Panc1 (cell line): ENCODE results near the gene EVI2B. TPM values are rescaled to one million over a fixed set of nuclear protein-coding genes. Genes with fewer than 3 reads are reported as not detected.

Experiments
- ATAC-seq: fragments of 200-7000 bp; cut with Tn5 transposase; 2 replicates; pipeline ENCODE4 v1.9.1; 2020; ENCODE audit warnings: mild to moderate bottlenecking, moderate library complexity
- BruUV-seq: library from RNA; stranded (reverse); fragments of 400-500 nt; replicated peaks from 2 replicates; lab custom pipeline; 2021; lab: Mats Ljungman, UMichigan
- CTCF ChIA-PET: fragments of 300-600 bp; sonication (Branson Sonifier 250); formaldehyde crosslinking; loops from one replicate; lab custom pipeline; 2022; ENCODE audit warnings: antibody characterized with exemption; lab: Charles Lee
- POLR2A ChIA-PET: fragments of 300-600 bp; sonication (Branson Sonifier 250); formaldehyde crosslinking; loops from one replicate; lab custom pipeline; 2022; ENCODE audit warnings: antibody characterized with exemption; lab: Charles Lee
- DNase-seq: peaks from one replicate; pipeline ENCODE4 v3.0.0-alpha.2; 2010; ENCODE audit warnings: low read depth, low spot score
- H3K27ac ChIP-seq: 2 replicates; pipeline ENCODE4 v1.5.1; 2011; ENCODE audit warnings: mild to moderate bottlenecking, low read length, inconsistent platforms
- H3K27me3 ChIP-seq: fragments of 200-500 bp; sonication (Bioruptor generic); 2 replicates; pipeline ENCODE4 v1.6.0; 2014; ENCODE audit warnings: low read length, inconsistent platforms; ENCODE audit not compliant: control insufficient read depth, insufficient read depth
- H3K36me3 ChIP-seq: fragments of 200-500 bp; sonication (Bioruptor generic); 2 replicates; pipeline ENCODE4 v1.5.1; 2014; ENCODE audit warnings: inconsistent platforms, mild to moderate bottlenecking, low read length, moderate library complexity; ENCODE audit not compliant: control insufficient read depth, insufficient read depth
- H3K4me1 ChIP-seq: 2 replicates; pipeline ENCODE4 v1.5.1; 2011; ENCODE audit warnings: inconsistent platforms, mild to moderate bottlenecking, low read length, moderate library complexity; ENCODE audit not compliant: control insufficient read depth, insufficient read depth
- H3K4me3 ChIP-seq, 2 experiments: 2 replicates each; pipeline ENCODE4 v1.5.1; 2011 to 2012; ENCODE audit warnings: low read depth in 2 of 2, low read length in 2 of 2, mild to moderate bottlenecking in 2 of 2, inconsistent platforms in 1 of 2, moderate library complexity in 1 of 2
- H3K9me3 ChIP-seq: fragments of 200-500 bp; sonication (Bioruptor generic); 2 replicates; pipeline ENCODE4 v1.5.1; 2014; ENCODE audit warnings: low read depth, mild to moderate bottlenecking, inconsistent platforms, low read length, moderate library complexity; ENCODE audit not compliant: control insufficient read depth, insufficient read depth
- POLR2AphosphoS5 ChIP-seq: IDR thresholded peaks from 2 replicates; pipeline ENCODE4 v1.6.1; 2012; ENCODE audit warnings: mild to moderate bottlenecking, low read depth, low read length, moderate library complexity
- SIN3A ChIP-seq: IDR thresholded peaks from 2 replicates; pipeline ENCODE4 v1.6.1; 2012; ENCODE audit warnings: low read depth, mild to moderate bottlenecking, low read length, moderate library complexity, borderline replicate concordance; ENCODE audit not compliant: insufficient read depth
- TCF7L2 ChIP-seq: IDR thresholded peaks from 2 replicates; pipeline ENCODE4 v1.6.1; 2011; ENCODE audit warnings: mild to moderate bottlenecking, low read depth, low read length, inconsistent platforms
- in situ Hi-C: cut with HindIII; loops from 2 replicates; pipeline ENCODE4 v1.10.0; 2016; ENCODE audit warnings: low sequenced_read_pairs, low pct_unique_long_range_greater_than_20kb
- intact Hi-C: fragments of 100-400 bp; cut with micrococcal nuclease; formaldehyde crosslinking; loops from one replicate; pipeline ENCODE4 v1.10.0; 2022; ENCODE audit not compliant: unreplicated experiment
- total RNA-seq: library from RNA; stranded (reverse); gene quantifications from one replicate; pipeline ENCODE4 v1.2.1, GENCODE V29; 2021; ENCODE audit not compliant: unreplicated experiment
- TF ChIP-seq, protein P1 (sequence below), 2 experiments: IDR thresholded peaks; 2 replicates each; pipeline ENCODE4 v1.6.1; 2011 to 2012; ENCODE audit warnings: low read depth in 2 of 2, control low read depth in 1 of 2, low read length in 1 of 2, mild to moderate bottlenecking in 1 of 2, moderate library complexity in 1 of 2; ENCODE audit not compliant: insufficient read depth in 1 of 2
- TF ChIP-seq, protein P2 (sequence below): fragments of 450-650 bp; IDR thresholded peaks from 2 replicates; pipeline ENCODE4 v1.5.1; 2017; ENCODE audit warnings: mild to moderate bottlenecking

Gene EVI2B
- total RNA-seq, 1 experiment from 2014 or later, result 0.08 TPM

DNA sequence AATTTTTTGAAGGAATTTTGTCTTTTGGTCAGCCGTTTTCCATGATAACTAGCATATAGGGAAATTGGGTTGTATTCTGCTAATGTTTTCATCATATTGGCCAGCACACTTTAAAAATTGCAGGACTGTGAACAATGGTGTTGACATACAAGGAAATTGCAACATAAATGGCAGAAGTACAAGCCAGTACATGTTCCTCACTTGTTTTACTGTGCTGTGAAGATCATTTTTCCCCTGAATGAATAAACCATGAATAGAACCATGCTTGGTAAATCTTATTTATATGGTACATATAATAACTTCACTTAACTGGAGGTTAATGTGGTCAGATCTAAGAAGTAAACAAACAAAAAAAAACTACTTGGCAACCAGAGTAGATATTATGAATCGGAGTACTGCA, 39.6 kb downstream of the EVI2B start:
- no peak overlapping the region for H3K27ac ChIP-seq
- in situ Hi-C loops (no loop called here), intact Hi-C loops (no loop called here)
- H3K4me1 ChIP-seq, result peaks cover 4% of the 10 kb centered on the region; the same call in 1 of the 2 replicates
- TF ChIP-seq POLR2AphosphoS5 (no peak), TCF7L2 (no peak), SIN3A (no peak)
- TF ChIP-seq, protein P1, sequence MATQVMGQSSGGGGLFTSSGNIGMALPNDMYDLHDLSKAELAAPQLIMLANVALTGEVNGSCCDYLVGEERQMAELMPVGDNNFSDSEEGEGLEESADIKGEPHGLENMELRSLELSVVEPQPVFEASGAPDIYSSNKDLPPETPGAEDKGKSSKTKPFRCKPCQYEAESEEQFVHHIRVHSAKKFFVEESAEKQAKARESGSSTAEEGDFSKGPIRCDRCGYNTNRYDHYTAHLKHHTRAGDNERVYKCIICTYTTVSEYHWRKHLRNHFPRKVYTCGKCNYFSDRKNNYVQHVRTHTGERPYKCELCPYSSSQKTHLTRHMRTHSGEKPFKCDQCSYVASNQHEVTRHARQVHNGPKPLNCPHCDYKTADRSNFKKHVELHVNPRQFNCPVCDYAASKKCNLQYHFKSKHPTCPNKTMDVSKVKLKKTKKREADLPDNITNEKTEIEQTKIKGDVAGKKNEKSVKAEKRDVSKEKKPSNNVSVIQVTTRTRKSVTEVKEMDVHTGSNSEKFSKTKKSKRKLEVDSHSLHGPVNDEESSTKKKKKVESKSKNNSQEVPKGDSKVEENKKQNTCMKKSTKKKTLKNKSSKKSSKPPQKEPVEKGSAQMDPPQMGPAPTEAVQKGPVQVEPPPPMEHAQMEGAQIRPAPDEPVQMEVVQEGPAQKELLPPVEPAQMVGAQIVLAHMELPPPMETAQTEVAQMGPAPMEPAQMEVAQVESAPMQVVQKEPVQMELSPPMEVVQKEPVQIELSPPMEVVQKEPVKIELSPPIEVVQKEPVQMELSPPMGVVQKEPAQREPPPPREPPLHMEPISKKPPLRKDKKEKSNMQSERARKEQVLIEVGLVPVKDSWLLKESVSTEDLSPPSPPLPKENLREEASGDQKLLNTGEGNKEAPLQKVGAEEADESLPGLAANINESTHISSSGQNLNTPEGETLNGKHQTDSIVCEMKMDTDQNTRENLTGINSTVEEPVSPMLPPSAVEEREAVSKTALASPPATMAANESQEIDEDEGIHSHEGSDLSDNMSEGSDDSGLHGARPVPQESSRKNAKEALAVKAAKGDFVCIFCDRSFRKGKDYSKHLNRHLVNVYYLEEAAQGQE (IDR thresholded peaks at IDR 0.05; ENCODE audit: insufficient read depth in 1 of 2, low read depth in 2 of 2, low read length in 1 of 2), result no peak
- TF ChIP-seq, protein P2, sequence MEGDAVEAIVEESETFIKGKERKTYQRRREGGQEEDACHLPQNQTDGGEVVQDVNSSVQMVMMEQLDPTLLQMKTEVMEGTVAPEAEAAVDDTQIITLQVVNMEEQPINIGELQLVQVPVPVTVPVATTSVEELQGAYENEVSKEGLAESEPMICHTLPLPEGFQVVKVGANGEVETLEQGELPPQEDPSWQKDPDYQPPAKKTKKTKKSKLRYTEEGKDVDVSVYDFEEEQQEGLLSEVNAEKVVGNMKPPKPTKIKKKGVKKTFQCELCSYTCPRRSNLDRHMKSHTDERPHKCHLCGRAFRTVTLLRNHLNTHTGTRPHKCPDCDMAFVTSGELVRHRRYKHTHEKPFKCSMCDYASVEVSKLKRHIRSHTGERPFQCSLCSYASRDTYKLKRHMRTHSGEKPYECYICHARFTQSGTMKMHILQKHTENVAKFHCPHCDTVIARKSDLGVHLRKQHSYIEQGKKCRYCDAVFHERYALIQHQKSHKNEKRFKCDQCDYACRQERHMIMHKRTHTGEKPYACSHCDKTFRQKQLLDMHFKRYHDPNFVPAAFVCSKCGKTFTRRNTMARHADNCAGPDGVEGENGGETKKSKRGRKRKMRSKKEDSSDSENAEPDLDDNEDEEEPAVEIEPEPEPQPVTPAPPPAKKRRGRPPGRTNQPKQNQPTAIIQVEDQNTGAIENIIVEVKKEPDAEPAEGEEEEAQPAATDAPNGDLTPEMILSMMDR, result no peak
- H3K27me3 ChIP-seq, result no peaks in the 10 kb centered on the region
- BruUV-seq, result no TSS peak
- no peaks in the 10 kb centered on the region for H3K9me3 ChIP-seq
- no peak overlapping the region for H3K4me3 ChIP-seq
- POLR2A ChIA-PET, result no interaction called here
- CTCF ChIA-PET, result no interaction called here
- H3K36me3 ChIP-seq, result no peaks in the 10 kb centered on the region
- DNase-seq, result no peak
- no peak for ATAC-seq

DNA sequence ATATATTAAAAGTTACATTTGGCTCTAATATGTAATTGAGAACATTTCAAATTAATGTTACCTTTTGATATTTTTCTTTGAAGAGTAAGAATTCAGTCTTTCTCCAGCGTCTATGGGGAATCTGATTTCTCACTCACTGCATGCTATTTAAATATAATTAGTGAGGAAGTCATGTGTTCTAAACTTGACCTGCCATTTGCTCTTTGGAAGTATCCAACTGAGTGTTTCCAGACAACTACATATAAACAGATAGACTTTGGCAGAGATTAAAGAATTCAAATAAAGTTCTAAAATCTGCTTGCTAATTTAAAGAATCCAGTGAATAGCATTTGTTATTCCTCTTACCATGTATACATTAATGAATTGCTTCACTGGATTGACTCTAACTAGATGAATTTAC, 40.3 kb downstream of the EVI2B start:
- H3K27ac ChIP-seq, result no peak overlapping the region
- no peaks in the 10 kb centered on the region for H3K36me3 ChIP-seq
- DNase-seq (no peak), ATAC-seq (no peak)
- TF ChIP-seq, protein P1 (IDR thresholded peaks at IDR 0.05; ENCODE audit: insufficient read depth in 1 of 2, low read depth in 2 of 2, low read length in 1 of 2), result no peak
- TF ChIP-seq POLR2AphosphoS5 (no peak), SIN3A (no peak)
- TF ChIP-seq, protein P2, result no peak
- in situ Hi-C loops (no loop called here), intact Hi-C loops (no loop called here)
- no peaks in the 10 kb centered on the region for H3K27me3 ChIP-seq
- H3K9me3 ChIP-seq, result no peaks in the 10 kb centered on the region
- ChIA-PET CTCF (no interaction called here), POLR2A (no interaction called here)
- no TSS peak for BruUV-seq
- H3K4me1 ChIP-seq, result peaks cover 7% of the 10 kb centered on the region; the same call in 1 of the 2 replicates
- no peak overlapping the region for H3K4me3 ChIP-seq
